BJ (cell line): ENCODE results near the gene ITFG1. TPM values are rescaled to one million over a fixed set of nuclear protein-coding genes. Genes with fewer than 3 reads are reported as not detected.

Experiments
- CTCF ChIA-PET: fragments of 350-600 bp; formaldehyde crosslinking; extraction: SDS; loops from one replicate; lab custom pipeline; 2021; ENCODE audit warnings: antibody characterized with exemption, inconsistent platforms; lab: Yijun Ruan, JAX
- POLR2A ChIA-PET: fragments of 300-600 bp; sonication (Branson Sonifier 250); formaldehyde crosslinking; extraction: SDS; loops from one replicate; lab custom pipeline; 2021; ENCODE audit warnings: antibody characterized with exemption; lab: Charles Lee
- DNase-seq: peaks from one replicate; pipeline ENCODE4 v3.0.0-alpha.2; 2011; ENCODE audit warnings: low read depth
- H3K27me3 ChIP-seq: 2 replicates; pipeline ENCODE4 v1.6.0; 2011; ENCODE audit warnings: low read length; ENCODE audit not compliant: control insufficient read depth, insufficient read depth
- H3K36me3 ChIP-seq: 2 replicates; pipeline ENCODE4 v1.5.1; 2011; ENCODE audit warnings: low read length; ENCODE audit not compliant: control insufficient read depth, insufficient read depth
- H3K4me3 ChIP-seq: 2 replicates; pipeline ENCODE4 v1.5.1; 2011; ENCODE audit warnings: low read depth, mild to moderate bottlenecking, control low read depth, low read length
- CTCF ChIP-seq: IDR thresholded peaks from 2 replicates; pipeline ENCODE4 v1.5.1; 2011; ENCODE audit warnings: low read depth, mild to moderate bottlenecking, control low read depth, inconsistent platforms, low read length, moderate library complexity; ENCODE audit not compliant: insufficient read depth
- polyA plus RNA-seq: library from polyadenylated mRNA; depleted of rRNA; stranded (reverse); fragments of >200 nt; gene quantifications from 2 replicates; pipeline ENCODE4 v1.2.3, GENCODE V29; 2011

ITFG1 gene
- polyA plus RNA-seq, 1 experiment: 47.5 TPM

GRCh38 chr16:47320546-47321310, 140.1 kb downstream of the ITFG1 start:
- no peaks in the 10 kb centered on the region for H3K27me3 ChIP-seq

GRCh38 chr16:47317465-47318240, 143.2 kb downstream of the ITFG1 start:
- H3K36me3 ChIP-seq: no peaks in the 10 kb centered on the region
- no peak overlapping the region for H3K4me3 ChIP-seq
- DNase-seq: no peak
- CTCF ChIA-PET: no interaction called here
- TF ChIP-seq CTCF: no peak
- H3K27me3 ChIP-seq: no peaks in the 10 kb centered on the region
- POLR2A ChIA-PET: no interaction called here

More at GRCh38 chr16:47320546-47321310, 140.1 kb downstream of the ITFG1 start:
- CTCF ChIA-PET: interaction anchor here (2.0 kb wide), 1 partner anchor 12 kb away, joined by 6 read pairs; no protein-coding TSS in a partner anchor
- DNase-seq: no peak
- POLR2A ChIA-PET: no interaction called here
- no peak for TF ChIP-seq CTCF
- Histone ChIP-seq H3K4me3 (no peak overlapping the region), H3K36me3 (no peaks in the 10 kb centered on the region)

GRCh38 chr16:47316442-47317015, 144.3 kb downstream of the ITFG1 start:
- ChIA-PET POLR2A (no interaction called here), CTCF (no interaction called here)
- H3K27me3 ChIP-seq: no peaks in the 10 kb centered on the region
- no peak for DNase-seq
- no peak overlapping the region for H3K4me3 ChIP-seq
- no peak for TF ChIP-seq CTCF
- H3K36me3 ChIP-seq: no peaks in the 10 kb centered on the region

- Histone ChIP-seq H3K27me3 (no peaks in the 10 kb centered on the region), H3K36me3 (no peaks in the 10 kb centered on the region), H3K4me3 (no peak overlapping the region)
- POLR2A ChIA-PET: no interaction called here
- CTCF ChIA-PET: interaction anchor here (0.6 kb wide), 1 partner anchor 10 kb away, joined by 3 read pairs; no protein-coding TSS in a partner anchor
- TF ChIP-seq CTCF: no peak
- DNase-seq: no peak
These were observed 148.9 kb downstream of the ITFG1 start for GRCh38 chr16:47311738-47312505.
